ENCODE results near the gene EFNB1. TPM values are rescaled to one million over a fixed set of nuclear protein-coding genes. Genes with fewer than 3 reads are reported as not detected.

Gene EFNB1
- total and polyA plus RNA-seq, 4 donors, result 30.4 to 58.7 (median 40.4) TPM

- ATAC-seq (ENCODE audit: insufficient read depth, low FRiP score) (no peak), DNase-seq (no peak)
- Histone ChIP-seq H3K9ac (ENCODE audit: insufficient read depth in 1 of 2, low read length in 2 of 2) (no peak overlapping the region), H3K27ac (ENCODE audit: low read depth in 1 of 2, low read length in 1 of 2) (no peak overlapping the region), H3K36me3 (ENCODE audit: control insufficient read depth in 4 of 4, insufficient read depth in 4 of 4, low read length in 4 of 4) (no peaks in the 10 kb centered on the region), H3K9me3 (ENCODE audit: control insufficient read depth in 4 of 4, insufficient read depth in 3 of 4, low read length in 3 of 4) (no peaks in the 10 kb centered on the region), H3K4me1 (ENCODE audit: control insufficient read depth in 5 of 5, insufficient read depth in 5 of 5, low read length in 5 of 5) (no peaks in the 10 kb centered on the region), H3K27me3 (ENCODE audit: control insufficient read depth in 3 of 3, insufficient read depth in 3 of 3, low read length in 2 of 3) (peaks cover 0 to 4% (median 3%) of the 10 kb centered on the region in 3 donors), H3K4me3 (no peak overlapping the region)
- 70 to 89% methylated on average over 7 to 8 of the region's 8 CpGs for WGBS, 2 donors
- no peak for TF ChIP-seq CTCF (IDR thresholded peaks at IDR 0.05; ENCODE audit: control extremely low read depth, extremely low read depth)
These were observed 22.3 kb downstream of the EFNB1 start for GRCh38 chrX:68851082-68851481.

- 69 to 71% methylated on average over 3 of the region's 3 CpGs for WGBS, 2 donors
These were observed 23.2 kb downstream of the EFNB1 start for GRCh38 chrX:68852046-68852445.

GRCh38 chrX:68853665-68854251 lies 24.9 kb downstream of the EFNB1 start:
- no peak overlapping the region for H3K4me3 ChIP-seq
- ATAC-seq (ENCODE audit: insufficient read depth, low FRiP score), result no peak
- H3K9ac ChIP-seq (ENCODE audit: insufficient read depth in 1 of 2, low read length in 2 of 2), result no peak overlapping the region
- WGBS, 2 donors, result 68 to 70% methylated on average over 4 of the region's 4 CpGs
- no peak for TF ChIP-seq CTCF (IDR thresholded peaks at IDR 0.05; ENCODE audit: control extremely low read depth, extremely low read depth)
- no peaks in the 10 kb centered on the region for H3K36me3 ChIP-seq (ENCODE audit: control insufficient read depth in 4 of 4, insufficient read depth in 4 of 4, low read length in 4 of 4)
- H3K27me3 ChIP-seq (ENCODE audit: control insufficient read depth in 3 of 3, insufficient read depth in 3 of 3, low read length in 2 of 3), result peaks cover 0 to 9% (median 7%) of the 10 kb centered on the region in 3 donors
- DNase-seq, result no peak
- H3K27ac ChIP-seq (ENCODE audit: low read depth in 1 of 2, low read length in 1 of 2), result no peak overlapping the region
- H3K4me1 ChIP-seq (ENCODE audit: control insufficient read depth in 5 of 5, insufficient read depth in 5 of 5, low read length in 5 of 5), result no peaks in the 10 kb centered on the region
- no peaks in the 10 kb centered on the region for H3K9me3 ChIP-seq (ENCODE audit: control insufficient read depth in 4 of 4, insufficient read depth in 3 of 4, low read length in 3 of 4)

More at GRCh38 chrX:68852046-68852445, 23.2 kb downstream of the EFNB1 start:
- no peaks in the 10 kb centered on the region for H3K36me3 ChIP-seq (ENCODE audit: control insufficient read depth in 4 of 4, insufficient read depth in 4 of 4, low read length in 4 of 4)
- ATAC-seq (ENCODE audit: insufficient read depth, low FRiP score) (no peak), DNase-seq (no peak)
- H3K4me3 ChIP-seq, result no peak overlapping the region
- no peaks in the 10 kb centered on the region for H3K4me1 ChIP-seq (ENCODE audit: control insufficient read depth in 5 of 5, insufficient read depth in 5 of 5, low read length in 5 of 5)
- H3K9me3 ChIP-seq (ENCODE audit: control insufficient read depth in 4 of 4, insufficient read depth in 3 of 4, low read length in 3 of 4), result no peaks in the 10 kb centered on the region
- TF ChIP-seq CTCF (IDR thresholded peaks at IDR 0.05; ENCODE audit: control extremely low read depth, extremely low read depth), result no peak
- H3K27me3 ChIP-seq (ENCODE audit: control insufficient read depth in 3 of 3, insufficient read depth in 3 of 3, low read length in 2 of 3), result peaks cover 0 to 9% (median 3%) of the 10 kb centered on the region in 3 donors
- H3K9ac ChIP-seq (ENCODE audit: insufficient read depth in 1 of 2, low read length in 2 of 2), result no peak overlapping the region
- H3K27ac ChIP-seq (ENCODE audit: low read depth in 1 of 2, low read length in 1 of 2), result no peak overlapping the region

- H3K27me3 ChIP-seq (ENCODE audit: control insufficient read depth in 3 of 3, insufficient read depth in 3 of 3, low read length in 2 of 3), result peaks cover 0 to 10% (median 0%) of the 10 kb centered on the region in 3 donors
- no peak overlapping the region for H3K9ac ChIP-seq (ENCODE audit: insufficient read depth in 1 of 2, low read length in 2 of 2)
- DNase-seq (no peak), ATAC-seq (ENCODE audit: insufficient read depth, low FRiP score) (no peak)
- no peaks in the 10 kb centered on the region for H3K36me3 ChIP-seq (ENCODE audit: control insufficient read depth in 4 of 4, insufficient read depth in 4 of 4, low read length in 4 of 4)
- TF ChIP-seq CTCF (IDR thresholded peaks at IDR 0.05; ENCODE audit: control extremely low read depth, extremely low read depth), result no peak
- peaks cover 0 to 12% (median 0%) of the 10 kb centered on the region in 5 donors for H3K4me1 ChIP-seq (ENCODE audit: control insufficient read depth in 5 of 5, insufficient read depth in 5 of 5, low read length in 5 of 5)
- H3K27ac ChIP-seq (ENCODE audit: low read depth in 1 of 2, low read length in 1 of 2), result no peak overlapping the region
- H3K4me3 ChIP-seq, result no peak overlapping the region
- WGBS, 2 donors, result 42 to 55% methylated on average over 2 of the region's 2 CpGs
- H3K9me3 ChIP-seq (ENCODE audit: control insufficient read depth in 4 of 4, insufficient read depth in 3 of 4, low read length in 3 of 4), result no peaks in the 10 kb centered on the region
These were observed 36.5 kb downstream of the EFNB1 start for GRCh38 chrX:68865300-68865699.
